ENCODE data around the gene FAM167B.

FAM167B gene

DNA sequence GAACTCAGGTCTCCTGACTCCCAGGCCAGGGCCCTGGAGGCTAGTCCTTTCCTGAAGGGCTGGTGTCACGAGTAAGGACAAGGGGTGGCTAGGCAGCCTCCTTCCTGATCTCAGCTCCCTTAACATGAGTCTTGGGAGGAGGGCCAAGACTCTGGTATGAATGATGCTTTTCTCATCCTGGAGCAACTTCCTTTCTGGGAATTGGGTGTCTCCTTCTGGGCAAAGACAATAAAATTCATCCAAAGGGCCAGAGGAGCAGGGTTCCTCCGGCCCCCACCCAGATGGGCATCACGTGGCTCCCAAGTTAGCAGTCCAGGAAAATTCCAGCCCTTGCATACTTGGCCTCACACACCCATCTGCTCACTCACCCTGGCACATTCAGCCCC is at the start of gene FAM167B:
FAM167B (plus strand) TSS at position 335 of the 386 bp plus-strand sequence. CDS start 200 bp downstream, outside the sequence.
- no peak for DNase-seq

DNA sequence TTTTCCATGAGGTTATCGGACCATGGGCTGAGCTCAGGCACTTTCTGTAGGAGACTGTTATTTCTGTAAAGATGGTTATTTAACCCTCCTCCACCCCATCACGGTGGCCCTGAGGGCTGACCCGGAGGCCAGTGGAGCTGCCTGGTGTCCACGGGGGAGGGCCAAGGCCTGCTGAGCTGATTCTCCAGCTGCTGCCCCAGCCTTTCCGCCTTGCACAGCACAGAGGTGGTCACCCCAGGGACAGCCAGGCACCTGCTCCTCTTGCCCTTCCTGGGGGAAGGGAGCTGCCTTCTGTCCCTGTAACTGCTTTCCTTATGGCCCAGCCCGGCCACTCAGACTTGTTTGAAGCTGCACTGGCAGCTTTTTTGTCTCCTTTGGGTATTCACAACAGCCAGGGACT is 49.2 kb upstream of the FAM167B start:
- no peak for DNase-seq

GRCh38 chr1:32198237-32199042 is 48.6 kb upstream of the FAM167B start:
- DNase-seq = no peak

DNA sequence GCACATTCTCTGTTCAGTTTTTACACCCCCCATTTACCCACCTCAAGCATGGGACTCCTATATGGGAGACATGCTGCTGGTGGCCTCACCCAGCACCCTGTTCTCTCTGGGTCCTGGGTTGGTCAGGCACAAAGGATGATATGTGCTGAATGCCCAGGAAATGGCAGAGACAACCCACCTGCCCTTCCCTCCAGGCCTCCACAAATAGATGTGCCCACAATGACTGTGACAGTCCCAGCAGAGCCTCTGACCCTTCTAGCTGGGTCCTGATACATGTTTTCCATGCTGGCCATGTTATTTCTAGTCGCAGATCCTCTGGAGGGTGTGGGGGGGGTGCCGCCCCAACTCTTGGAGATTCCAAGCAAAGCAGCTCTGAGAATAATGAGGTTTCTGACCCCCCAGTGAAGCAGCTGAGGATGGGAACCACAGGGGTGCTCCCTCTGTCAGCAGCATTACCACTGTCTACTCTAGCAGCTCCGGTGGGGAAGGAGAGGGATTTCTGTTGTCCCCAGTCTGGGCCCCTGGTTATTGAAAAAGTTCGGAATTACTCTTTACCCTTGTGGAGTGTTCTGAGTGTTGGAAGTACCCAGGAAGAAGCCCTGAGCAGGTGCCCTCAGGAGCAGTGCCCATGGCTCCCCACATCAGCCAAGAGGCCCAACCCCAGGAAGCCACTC is 47.8 kb upstream of the FAM167B start:
- no peak for DNase-seq

DNA sequence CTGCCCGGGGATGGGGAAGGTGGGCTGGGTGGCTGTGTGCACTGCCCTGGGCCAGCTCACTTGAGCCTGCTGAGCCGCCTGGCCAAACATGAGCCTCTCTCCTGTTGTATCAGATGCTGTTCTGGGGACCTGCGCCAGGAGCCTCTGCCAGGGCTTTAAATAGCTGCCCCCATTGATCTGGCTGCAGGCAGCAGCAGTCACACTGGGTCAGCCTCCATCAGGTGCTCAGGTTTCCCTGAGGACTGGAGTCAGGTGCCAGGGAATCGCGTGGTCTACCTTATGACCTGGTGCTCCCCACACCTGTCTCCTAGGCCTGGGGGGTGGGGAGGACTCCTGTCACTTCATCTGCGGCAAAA is 47.3 kb upstream of the FAM167B start:
- no peak for DNase-seq

DNA sequence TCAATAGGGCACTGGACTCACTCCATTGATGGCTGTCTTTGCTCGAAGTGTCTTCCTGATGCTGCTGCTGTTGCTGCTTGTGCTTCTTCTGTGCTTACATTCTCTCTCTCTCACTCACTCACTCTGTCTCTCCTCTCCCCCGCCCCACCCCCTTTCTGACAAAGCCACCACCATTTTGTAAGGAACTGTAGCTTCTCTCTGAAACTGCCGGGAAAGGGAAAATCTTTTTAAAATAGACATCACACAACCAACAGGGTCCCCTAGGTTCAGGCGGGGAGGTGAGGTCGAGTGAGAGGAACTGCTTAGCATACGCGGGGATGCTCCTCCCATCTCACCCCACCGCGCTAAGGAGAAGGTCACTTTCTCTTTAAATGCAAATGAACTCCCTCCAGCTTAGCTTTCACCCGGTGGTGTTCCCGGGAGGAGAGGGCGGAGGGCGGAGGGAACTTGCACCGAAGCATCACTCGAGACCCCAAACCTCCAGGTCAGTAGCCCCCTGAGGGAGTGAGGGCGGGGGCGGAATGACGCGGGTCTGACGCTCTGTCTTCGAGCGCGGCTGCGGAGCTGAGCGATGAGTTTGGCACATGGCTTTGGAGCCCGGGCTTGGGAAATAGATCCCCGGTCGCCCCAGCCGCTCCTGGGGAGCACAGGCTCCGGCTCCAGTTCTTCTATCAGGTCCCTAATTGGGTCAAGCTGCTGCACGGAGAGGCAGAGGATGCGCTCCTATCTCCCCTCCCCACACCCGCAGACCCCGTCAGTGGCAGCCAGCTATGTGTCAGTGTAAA is 46.6 kb upstream of the FAM167B start, which contains the start of gene CCDC28B:
CCDC28B (plus strand) TSS at position 370 of the 785 bp plus-strand sequence. CDS start 1,341 bp downstream, outside the sequence.
- DNase-seq = peak in 1 of 2 donors; percentile 27

GRCh38 chr1:32201011-32201855 is 45.8 kb upstream of the FAM167B start:
- peak; percentile 51 to 83 for DNase-seq

DNA sequence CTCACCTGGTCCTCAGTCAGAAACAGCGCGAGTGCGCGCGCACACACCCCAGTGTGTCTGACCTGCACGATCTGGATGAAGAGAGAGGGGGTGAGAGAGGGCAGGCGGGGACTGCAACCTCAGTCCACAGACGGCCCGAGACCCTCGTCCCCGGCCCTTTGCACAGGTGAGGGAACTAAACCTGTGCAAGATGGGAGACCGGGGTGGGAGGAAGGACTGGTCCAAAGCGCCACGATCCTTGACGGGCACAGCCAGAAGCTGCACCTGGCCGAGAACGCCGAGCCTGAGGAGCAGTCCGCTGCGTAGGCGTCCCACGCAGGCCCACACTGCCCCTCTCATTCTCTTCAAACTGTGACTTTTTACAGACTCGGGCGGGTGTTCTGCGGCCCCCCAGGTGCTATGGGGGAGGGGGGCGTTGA is 42.1 kb upstream of the FAM167B start:
- DNase-seq = no peak

- DNase-seq = peak; percentile 68 to 82
These were observed 41.3 kb upstream of the FAM167B start, which contains the start of gene IQCC for GRCh38 chr1:32205401-32206370. Gene IQCC (plus strand): TSS chr1:32205671. CDS start chr1:32205682, 11 bp downstream.

- DNase-seq = no peak
These were observed 38.6 kb upstream of the FAM167B start for GRCh38 chr1:32208469-32208868.

- no peak for DNase-seq
These were observed 38.1 kb upstream of the FAM167B start, which contains the start of gene DCDC2B for GRCh38 chr1:32208891-32209328. Gene DCDC2B (plus strand): TSS chr1:32209089. CDS start chr1:32209094, 5 bp downstream.

DNA sequence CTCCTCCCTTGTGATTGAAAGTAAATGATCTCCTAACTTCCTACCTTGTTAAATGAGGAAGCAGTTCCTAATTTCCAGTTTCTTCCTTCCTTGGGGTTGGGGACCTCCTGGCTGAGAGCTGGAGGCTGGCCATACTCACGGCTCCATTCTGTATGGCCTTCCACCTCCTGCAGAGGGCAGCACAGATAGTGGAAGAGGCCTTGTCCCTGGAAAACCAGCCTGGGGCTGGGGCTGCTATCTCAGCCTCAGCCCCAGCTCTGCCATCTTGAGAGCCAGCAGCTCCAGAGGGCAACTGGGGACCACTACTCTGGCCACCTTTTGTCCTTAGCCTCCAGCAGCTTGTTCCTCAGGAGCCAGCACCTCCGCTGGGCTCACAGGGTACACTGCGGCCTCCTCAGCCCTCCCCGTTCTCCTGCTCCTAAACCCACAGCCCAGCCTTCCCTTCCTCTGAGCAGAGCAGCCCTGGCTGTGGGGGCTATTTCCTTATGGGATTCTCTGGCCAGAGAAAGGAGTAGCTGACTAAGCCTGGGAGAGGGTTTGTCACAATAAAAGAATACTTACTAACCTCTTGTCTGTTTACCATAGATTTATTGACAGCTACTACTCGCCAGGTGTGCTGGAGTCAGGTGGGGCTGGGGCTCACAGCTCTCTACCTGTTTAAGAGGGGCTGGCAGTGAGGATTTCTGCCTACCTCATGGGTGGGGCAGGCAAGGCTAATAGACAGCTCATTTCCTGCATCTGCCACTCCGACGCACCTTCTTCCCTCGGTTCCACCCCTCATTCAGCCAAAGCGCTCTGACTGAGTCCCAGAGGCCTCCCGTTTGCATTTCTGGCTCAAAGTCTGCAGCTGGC is 31.2 kb upstream of the FAM167B start:
- DNase-seq = peak; percentile 35 to 63

GRCh38 chr1:32216566-32216965 is 30.5 kb upstream of the FAM167B start:
- DNase-seq = peak; percentile 27 to 46

DNA sequence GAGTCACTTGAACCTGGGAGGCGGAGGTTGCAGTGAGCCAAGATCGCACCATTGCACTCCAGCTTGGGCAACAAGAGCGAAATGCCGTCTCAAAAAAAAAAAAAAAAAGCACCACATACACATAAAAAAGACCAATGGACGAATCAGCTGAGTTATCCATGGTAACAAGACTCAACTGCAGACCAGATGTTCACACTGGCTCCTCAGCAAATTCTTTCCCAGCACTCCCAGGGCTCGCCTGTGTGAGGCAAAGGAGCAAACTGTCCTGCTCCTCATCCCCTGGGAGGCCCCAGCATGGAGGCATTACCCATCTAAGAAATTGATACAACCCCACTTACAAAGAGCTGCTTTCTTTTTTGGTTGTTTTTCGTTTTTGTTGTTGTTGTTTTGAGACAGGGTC is 28.0 kb upstream of the FAM167B start:
- DNase-seq = no peak

DNA sequence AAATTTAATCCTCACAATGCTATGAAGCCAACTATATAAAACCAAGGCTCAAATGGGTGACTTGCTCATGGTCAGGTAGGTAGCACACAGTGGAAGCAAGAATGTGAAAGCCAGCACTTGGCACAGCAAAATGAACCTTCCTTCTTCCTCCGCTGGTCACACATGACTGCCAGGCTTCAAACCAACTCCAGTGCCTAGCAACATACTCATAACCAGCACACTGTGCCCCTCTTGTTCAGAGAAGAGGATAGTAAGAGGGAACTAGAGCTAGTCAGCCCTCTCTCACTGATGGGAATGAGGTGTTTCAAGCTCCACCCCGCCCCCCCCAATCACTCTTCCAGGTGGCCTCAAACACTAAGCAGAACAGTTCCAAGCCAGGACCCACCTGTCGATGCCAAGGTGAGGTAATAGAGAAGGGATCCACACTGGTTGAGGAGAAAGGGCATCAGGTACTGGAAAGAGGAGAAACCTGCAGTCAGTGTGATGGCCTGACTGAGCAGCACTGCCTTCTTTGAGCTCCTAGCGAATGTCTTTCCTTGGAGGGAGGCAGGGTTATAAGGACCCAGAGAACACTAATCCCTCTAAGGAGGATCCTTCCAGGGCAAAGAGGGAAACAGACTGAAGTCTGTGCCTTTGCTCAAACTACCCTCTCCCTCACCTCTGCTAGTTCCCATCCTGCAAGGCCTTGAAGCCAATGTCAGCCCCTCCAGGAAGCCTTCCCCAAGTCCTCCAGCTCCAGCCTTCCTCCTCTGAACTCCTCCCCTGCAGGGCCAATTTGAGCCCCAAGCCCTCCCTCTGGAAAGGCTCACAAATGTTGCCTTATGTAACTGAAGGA is 26.1 kb upstream of the FAM167B start:
- no peak for DNase-seq

DNA sequence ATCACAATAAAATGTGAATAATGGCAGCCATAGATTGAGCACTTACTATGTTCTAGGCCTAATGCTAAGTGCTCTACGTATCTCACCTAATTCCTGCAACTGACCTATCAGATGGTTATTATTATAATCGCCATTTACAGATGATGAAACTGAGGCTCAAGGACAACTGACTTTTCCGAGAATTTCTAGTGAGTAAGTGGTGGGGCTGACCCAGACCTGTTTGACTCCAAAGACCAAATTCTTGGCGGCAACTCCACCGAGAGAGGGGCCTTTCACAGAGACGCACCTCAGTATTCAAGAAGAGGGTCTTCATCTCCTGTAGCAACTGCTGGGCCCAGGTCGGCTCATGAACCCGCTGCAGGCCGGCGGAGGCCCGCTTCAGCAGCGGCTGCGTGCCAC is 25.4 kb upstream of the FAM167B start:
- DNase-seq = no peak

DNA sequence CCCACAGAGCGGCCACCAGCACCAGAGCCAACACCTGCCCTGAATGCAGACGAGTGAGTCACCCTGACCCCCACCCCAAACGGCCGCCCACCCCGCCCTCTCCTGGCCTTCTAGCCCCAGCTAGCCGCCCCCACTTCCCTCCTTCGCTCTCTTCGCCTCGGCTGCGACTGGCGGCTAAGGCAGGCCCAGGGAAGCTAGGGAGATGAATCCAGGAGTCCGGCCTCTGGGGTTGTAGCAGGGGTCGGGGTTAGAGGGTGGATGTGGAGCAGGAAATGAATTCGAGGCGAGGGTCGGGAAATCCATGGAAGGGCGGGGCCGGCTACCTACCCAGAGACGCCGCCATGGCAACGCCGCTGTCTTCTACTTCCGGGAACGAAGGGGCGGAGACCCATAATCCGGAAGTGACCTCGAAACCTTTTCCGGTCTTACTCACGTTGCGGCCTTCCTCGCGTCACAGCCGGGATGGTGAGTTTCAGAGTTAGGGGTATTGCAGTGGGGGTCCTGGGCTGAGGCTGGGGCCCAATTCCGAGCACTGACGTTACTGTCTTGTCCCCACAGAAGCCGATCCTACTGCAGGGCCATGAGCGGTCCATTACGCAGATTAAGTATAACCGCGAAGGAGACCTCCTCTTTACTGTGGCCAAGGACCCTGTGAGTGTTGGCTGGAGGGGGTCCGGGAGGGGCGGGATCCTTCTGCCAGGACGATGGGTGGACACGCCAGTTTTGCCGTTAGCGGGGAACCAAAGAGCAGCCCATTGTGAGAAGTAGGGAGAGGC is 24.9 kb upstream of the FAM167B start, which contains the start of the genes EIF3I and TMEM234:
EIF3I (plus strand) TSS at position 428 of the 776 bp plus-strand sequence; CDS start at position 463, 35 bp downstream.
TMEM234 (minus strand) TSS at position 374 of the 776 bp plus-strand sequence; CDS start at position 343, 31 bp downstream.
- peak; percentile 90 to 95 for DNase-seq

- no peak for DNase-seq
These were observed 23.3 kb upstream of the FAM167B start for GRCh38 chr1:32223683-32224082.
